Ovary (tissue), 9 donors: ENCODE results near the gene CBR4. TPM values are rescaled to one million over a fixed set of nuclear protein-coding genes. Genes with fewer than 3 reads are reported as not detected.

ENCODE experiments used
- DNase-seq, 5 donors: peaks; one replicate each; pipeline ENCODE4 v3.0.0-alpha.2; 2019 to 2020
- H3K27ac ChIP-seq, 2 donors: fragments of 200-600 bp; one replicate each; pipeline versions ENCODE4 v1.5.1 to v1.8.0; 2019 to 2022
- H3K27me3 ChIP-seq: fragments of 200-600 bp; one replicate; pipeline ENCODE4 v1.8.0; 2022
- H3K36me3 ChIP-seq: fragments of 200-600 bp; sonication (generic); one replicate; pipeline ENCODE4 v1.5.1; 2019
- H3K4me1 ChIP-seq: one replicate; pipeline ENCODE4 v1.8.1; 2013; ENCODE audit warnings: mild to moderate bottlenecking, moderate library complexity; ENCODE audit not compliant: insufficient read depth
- H3K4me3 ChIP-seq: fragments of 200-600 bp; sonication (generic); one replicate; pipeline ENCODE4 v1.5.1; 2017
- H3K9me3 ChIP-seq, 2 donors: fragments of 200-600 bp in 1 of 2; sonication (generic) in 1 of 2; one replicate each; pipeline versions ENCODE4 v1.5.1 to v1.8.1; 2013 to 2019; ENCODE audit warnings: mild to moderate bottlenecking in 1 of 2, moderate library complexity in 1 of 2
- EP300 ChIP-seq: sonication (generic); formaldehyde crosslinking; IDR thresholded peaks from one replicate; pipeline ENCODE4 v1.6.1; 2017; ENCODE audit warnings: antibody characterized with exemption
- POLR2A ChIP-seq: fragments of 450-650 bp; IDR thresholded peaks from one replicate; pipeline ENCODE4 v1.6.1; 2017; ENCODE audit warnings: antibody characterized with exemption, mild to moderate bottlenecking, moderate library complexity
- WGBS, 3 donors: extraction: QIAGEN DNeasy Blood & Tissue Kit in 1 of 3; methylation state at CpG; one replicate each; pipeline versions ENCODE4 v1.1.5 to v1.1.7; 2013 to 2017; 5-methylcytosine and 5-hydroxymethylcytosine counted together
- intact Hi-C, 4 donors: fragments of 100-400 bp; cut with DNase I; formaldehyde crosslinking; loops; one replicate each; pipeline versions ENCODE4 v1.11.0 to v1.15.1; 2022 to 2023
- polyA plus RNA-seq, 2 donors: library from polyadenylated mRNA; stranded (reverse); fragments of 200-250 nt in 1 of 2; fragments of 350-450 nt in 1 of 2; fragmentation: Illumina TruSeq in 1 of 2; extraction: RNeasy Lipid Tissue Mini Kit (QIAGEN cat#74804) in 1 of 2; gene quantifications; one replicate each; pipeline ENCODE4 v1.2.3, GENCODE V29; 2013 to 2014
- total RNA-seq, 7 donors: library from RNA; depleted of rRNA in 2 of 7; stranded (reverse); fragments of >200 nt in 2 of 7; fragmentation: NEBNext Ultra II Directional in 3 of 7; extraction: Animal tissue kit (Norgen Biotek cat#: 25700) in 3 of 7; gene quantifications; one replicate each; pipeline versions ENCODE4 v1.1.0 to v1.2.4, GENCODE V29; 2016 to 2023
- TF ChIP-seq, protein P1 (sequence below), 3 donors: fragments of 450-650 bp in 2 of 3; fragments of 200-600 bp in 1 of 3; IDR thresholded peaks; one replicate each; pipeline versions ENCODE4 v1.5.1 to v1.8.0; 2016 to 2022; ENCODE audit warnings: antibody characterized with exemption in 3 of 3, mild to moderate bottlenecking in 1 of 3
- donor health status: DM: no; HTN: no; CAD: no; lungs with moderate emphysema.
- donor health status: DM: no; HTN: no; CAD: no.
- donor health status: Bipolar disorder and iron deficiency.
- donor health status: DM: yes; HTN: yes; CAD: no.
- donor health status: DM: no; HTN: no; CAD: no.
- donor health status: DM: yes; HTN: yes; CAD: no.

Gene CBR4
- total and polyA plus RNA-seq, 9 donors = 8.9 to 24.0 (median 20.1) TPM

DNA sequence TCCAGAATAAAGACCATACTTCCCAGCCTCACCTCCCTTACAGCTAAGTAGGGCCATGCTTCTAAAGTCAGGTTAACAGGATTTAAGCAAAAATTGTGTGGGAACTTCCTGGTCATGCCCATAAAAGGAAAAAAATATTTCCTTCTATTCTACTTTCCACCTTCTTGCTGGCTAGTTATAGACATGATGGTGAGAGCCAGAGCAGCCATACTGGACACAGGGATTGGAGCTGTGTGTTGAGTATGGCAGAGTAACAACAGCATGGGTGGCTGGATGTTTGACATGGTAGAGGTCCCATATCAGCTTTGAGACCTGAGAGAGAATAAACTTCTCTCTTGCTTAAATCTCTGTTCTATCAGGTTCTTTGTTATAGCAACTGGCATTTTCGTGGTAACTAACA lies 15.1 kb upstream of the CBR4 start:
- intact Hi-C loops = loop anchor here in 2 of 4 donors (10.0 kb wide), 1 partner anchor 460 kb away; no protein-coding TSS in a partner anchor
- WGBS, 3 donors = 82 to 98% (median 92%) methylated on average over 1 of the region's 1 CpG
- TF ChIP-seq, protein P1, sequence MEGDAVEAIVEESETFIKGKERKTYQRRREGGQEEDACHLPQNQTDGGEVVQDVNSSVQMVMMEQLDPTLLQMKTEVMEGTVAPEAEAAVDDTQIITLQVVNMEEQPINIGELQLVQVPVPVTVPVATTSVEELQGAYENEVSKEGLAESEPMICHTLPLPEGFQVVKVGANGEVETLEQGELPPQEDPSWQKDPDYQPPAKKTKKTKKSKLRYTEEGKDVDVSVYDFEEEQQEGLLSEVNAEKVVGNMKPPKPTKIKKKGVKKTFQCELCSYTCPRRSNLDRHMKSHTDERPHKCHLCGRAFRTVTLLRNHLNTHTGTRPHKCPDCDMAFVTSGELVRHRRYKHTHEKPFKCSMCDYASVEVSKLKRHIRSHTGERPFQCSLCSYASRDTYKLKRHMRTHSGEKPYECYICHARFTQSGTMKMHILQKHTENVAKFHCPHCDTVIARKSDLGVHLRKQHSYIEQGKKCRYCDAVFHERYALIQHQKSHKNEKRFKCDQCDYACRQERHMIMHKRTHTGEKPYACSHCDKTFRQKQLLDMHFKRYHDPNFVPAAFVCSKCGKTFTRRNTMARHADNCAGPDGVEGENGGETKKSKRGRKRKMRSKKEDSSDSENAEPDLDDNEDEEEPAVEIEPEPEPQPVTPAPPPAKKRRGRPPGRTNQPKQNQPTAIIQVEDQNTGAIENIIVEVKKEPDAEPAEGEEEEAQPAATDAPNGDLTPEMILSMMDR (IDR thresholded peaks at IDR 0.05) = no peak
- TF ChIP-seq POLR2A = no peak

DNA sequence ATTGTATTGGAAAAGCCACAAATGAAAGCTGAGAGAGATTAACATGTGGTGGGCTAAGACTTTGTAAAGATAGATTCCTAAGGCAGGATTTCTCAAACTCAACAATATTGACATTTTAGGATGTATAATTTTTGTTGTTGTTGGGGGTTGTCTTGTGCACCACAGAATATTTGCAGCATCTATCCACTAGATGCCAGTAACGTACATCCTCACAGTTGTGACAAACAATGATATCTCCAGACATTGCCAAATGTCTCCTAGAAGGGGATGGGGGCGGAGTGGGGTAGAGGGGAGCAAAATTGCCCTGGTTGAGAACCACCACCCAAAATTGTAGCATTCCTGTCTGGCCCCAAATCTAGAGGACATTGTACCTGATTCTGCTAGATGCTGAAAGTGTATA lies 14.7 kb upstream of the CBR4 start:
- peaks cover 1% of the 10 kb centered on the region for H3K4me1 ChIP-seq
- DNase-seq = no peak
- TF ChIP-seq, protein P1 (IDR thresholded peaks at IDR 0.05) = peak in 2 of 3 donors; percentile 49 to 52
- TF ChIP-seq EP300 = no peak
- no peaks in the 10 kb centered on the region for H3K9me3 ChIP-seq
- intact Hi-C loops = loop anchor here in 2 of 4 donors (10.0 kb wide), 1 partner anchor 460 kb away; no protein-coding TSS in a partner anchor
- no peaks in the 10 kb centered on the region for H3K36me3 ChIP-seq
- H3K27ac ChIP-seq = no peak overlapping the region
- 6 to 22% (median 10%) methylated on average over 2 of the region's 2 CpGs for WGBS, 3 donors
- H3K4me3 ChIP-seq = no peak overlapping the region
- no peaks in the 10 kb centered on the region for H3K27me3 ChIP-seq

More for the DNA sequence above, 15.1 kb upstream of the CBR4 start:
- DNase-seq = no peak
- Histone ChIP-seq H3K36me3 (no peaks in the 10 kb centered on the region), H3K4me3 (no peak overlapping the region), H3K9me3 (no peaks in the 10 kb centered on the region), H3K27ac (no peak overlapping the region), H3K27me3 (no peaks in the 10 kb centered on the region), H3K4me1 (peaks cover 1% of the 10 kb centered on the region)

DNA sequence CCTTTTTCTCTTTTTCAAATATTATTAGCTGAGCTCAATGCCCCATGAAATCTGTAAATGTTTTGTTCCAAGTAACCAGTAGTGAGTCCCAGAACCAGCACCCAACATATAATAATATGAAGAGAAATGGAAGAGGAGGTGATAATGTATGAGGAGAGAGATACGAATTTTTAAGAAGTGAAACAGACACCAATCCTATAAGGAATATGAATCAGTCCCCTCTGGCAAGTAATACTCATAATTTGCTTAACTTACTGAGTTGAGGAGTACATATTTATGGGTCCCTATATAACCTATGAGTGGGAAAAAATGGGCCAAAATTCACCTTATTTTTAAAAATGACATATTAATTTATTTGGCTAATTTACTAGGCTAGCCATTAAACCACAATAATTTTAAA lies 8.4 kb upstream of the CBR4 start:
- H3K4me1 ChIP-seq = peaks cover 2% of the 10 kb centered on the region
- intact Hi-C loops = loop anchor here in 1 of 4 donors (10.0 kb wide), 1 partner anchor 256 kb away; the partner anchor contains the start of gene SH3RF1
- no peak for TF ChIP-seq EP300
- TF ChIP-seq, protein P1 (IDR thresholded peaks at IDR 0.05) = no peak
- no peak for TF ChIP-seq POLR2A
- no peak overlapping the region for H3K4me3 ChIP-seq
- H3K27ac ChIP-seq = no peak overlapping the region
- H3K36me3 ChIP-seq = no peaks in the 10 kb centered on the region
- no peaks in the 10 kb centered on the region for H3K9me3 ChIP-seq
- H3K27me3 ChIP-seq = no peaks in the 10 kb centered on the region
- WGBS, 3 donors = 89 to 95% (median 91%) methylated on average over 1 of the region's 1 CpG
- DNase-seq = no peak

DNA sequence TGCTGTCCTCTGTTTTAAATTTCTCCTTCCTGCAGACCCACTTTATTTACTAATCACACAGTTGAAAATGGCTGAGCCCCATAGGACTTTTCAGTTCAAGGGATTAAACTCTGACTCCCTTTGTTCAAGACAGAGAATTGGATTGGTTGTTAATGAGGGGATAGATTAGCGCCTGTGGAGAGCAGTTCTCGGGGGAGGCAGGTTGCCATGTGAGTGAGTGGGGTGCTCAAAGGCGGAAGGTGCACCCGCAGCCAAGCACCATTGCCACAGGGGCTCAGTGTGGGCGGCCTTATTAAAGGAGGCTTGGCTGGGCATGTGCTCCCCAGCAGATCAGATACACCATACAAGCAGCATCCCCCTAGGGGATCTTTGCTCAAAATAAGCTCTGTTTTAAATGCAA lies 7.9 kb upstream of the CBR4 start:
- no peak for TF ChIP-seq EP300
- TF ChIP-seq, protein P1 (IDR thresholded peaks at IDR 0.05) = no peak
- TF ChIP-seq POLR2A = no peak
- DNase-seq = no peak
- no peaks in the 10 kb centered on the region for H3K27me3 ChIP-seq
- peaks cover 2% of the 10 kb centered on the region for H3K4me1 ChIP-seq
- no peaks in the 10 kb centered on the region for H3K36me3 ChIP-seq
- H3K27ac ChIP-seq = no peak overlapping the region
- intact Hi-C loops = loop anchor here in 1 of 4 donors (10.0 kb wide), 1 partner anchor 257 kb away; the partner anchor contains the start of gene SH3RF1
- WGBS, 3 donors = 87 to 94% (median 92%) methylated on average over 5 of the region's 5 CpGs
- no peaks in the 10 kb centered on the region for H3K9me3 ChIP-seq
- no peak overlapping the region for H3K4me3 ChIP-seq
